ENCODE data around the gene ZDHHC14.
"Not testable (repeated sequence)": the region's sequence is repeated elsewhere in the genome, so short reads cannot be mapped to it uniquely, and the experiment has no call there.

The ZDHHC14 gene

GRCh38 chr6:157579467-157580031 is 198.6 kb downstream of the ZDHHC14 start:
- no peak for DNase-seq

DNA sequence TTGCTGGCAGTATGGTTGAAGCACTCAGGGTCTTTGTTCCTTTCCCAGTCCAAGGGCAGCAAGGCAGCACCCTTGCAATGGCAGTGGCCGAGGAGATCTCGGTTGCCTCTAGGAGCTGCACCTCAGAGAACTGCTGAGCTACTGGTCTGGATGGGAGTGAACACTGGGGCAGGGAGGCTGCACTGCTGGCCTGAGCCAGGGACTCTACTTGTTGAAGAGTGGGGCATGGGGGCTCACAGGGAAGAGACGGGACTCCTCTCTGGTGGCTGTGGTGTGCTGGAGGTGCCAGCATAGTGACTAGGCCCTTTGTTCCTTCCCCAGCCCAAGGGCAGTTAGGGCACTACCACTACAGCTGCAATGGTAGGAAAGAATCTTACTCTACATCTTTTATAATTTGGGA is 203.0 kb downstream of the ZDHHC14 start:
- no peak for DNase-seq

DNA sequence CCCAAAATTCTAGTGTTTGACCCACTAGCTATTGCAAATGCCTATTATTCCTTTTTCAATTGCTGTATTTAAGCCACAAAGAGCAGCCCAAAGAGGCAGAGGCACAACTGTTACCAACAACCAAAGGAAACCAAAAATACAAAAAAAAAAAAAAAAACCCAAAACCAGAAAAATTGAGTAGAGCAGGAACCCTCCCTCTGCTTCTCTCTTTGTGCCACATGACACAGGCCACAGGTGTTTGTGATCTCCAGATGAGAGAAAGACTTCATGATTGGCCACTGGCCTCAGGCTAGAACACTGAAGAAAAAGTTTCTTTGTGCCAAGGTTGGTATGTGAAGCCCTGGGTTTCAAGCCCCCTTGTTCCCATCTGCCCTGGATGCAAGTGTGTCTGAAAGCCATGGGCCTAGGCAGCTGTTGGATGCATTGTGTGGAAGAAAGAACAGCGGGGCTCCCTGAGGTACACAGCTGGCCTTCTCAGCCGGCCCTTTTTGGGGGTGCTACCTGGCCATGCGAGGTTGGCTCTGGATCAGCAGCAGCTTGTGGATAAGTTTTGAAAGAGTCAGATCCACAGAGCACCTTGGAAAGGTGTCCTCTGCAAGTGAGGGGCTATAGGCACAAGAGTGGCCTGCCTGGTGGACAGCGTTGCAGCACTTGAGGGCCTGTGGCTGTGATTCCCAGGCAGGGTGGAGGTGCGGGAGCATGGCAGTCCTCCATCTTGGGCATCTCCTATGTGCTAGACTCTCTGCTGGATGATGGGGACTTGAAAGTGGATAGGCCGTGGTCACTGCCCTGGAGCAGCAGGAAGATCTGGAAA is 204.5 kb downstream of the ZDHHC14 start:
- DNase-seq, result no peak

- DNase-seq, result no peak
Observed at GRCh38 chr6:157586088-157586414, 205.1 kb downstream of the ZDHHC14 start.

GRCh38 chr6:157586476-157587126 is 205.6 kb downstream of the ZDHHC14 start:
- no peak for DNase-seq

DNA sequence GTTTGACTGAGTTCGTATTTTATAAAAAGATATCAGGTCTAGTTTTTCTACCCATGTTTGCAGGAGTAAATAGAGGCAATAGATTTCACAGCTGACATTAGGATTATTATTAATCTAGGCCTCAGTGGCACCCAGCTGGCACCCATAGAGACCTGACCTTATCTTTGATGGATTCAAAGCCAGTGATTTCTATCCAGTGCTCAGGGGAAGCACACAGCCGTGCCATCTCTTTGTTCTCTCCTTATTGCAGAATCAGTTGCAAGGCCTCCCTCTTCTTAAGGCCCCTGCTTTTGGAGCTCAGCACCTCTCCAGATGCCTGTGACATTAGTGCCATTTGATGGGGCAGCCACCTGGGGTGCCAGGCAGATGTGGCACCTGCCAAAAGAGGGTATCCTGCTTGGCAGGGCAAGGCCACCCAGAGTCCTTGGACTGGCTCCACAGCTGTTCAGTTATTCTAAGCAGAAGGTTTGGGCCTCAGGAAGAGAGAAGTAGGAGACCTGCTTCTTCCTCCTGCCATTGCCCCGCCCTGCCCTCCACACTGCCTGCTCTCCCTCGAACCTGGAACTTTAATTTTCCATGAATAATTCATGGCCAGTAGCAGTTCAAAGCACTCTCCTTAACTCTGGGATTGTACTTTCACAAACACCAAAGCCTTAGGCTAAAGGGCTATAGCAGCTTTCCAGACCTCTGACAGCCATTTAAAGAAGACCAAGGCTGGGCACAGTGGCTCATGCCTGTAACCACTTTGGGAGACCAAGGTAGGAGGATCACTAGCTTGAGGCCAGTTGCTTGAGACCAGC is 206.3 kb downstream of the ZDHHC14 start:
- DNase-seq, result no peak

DNA sequence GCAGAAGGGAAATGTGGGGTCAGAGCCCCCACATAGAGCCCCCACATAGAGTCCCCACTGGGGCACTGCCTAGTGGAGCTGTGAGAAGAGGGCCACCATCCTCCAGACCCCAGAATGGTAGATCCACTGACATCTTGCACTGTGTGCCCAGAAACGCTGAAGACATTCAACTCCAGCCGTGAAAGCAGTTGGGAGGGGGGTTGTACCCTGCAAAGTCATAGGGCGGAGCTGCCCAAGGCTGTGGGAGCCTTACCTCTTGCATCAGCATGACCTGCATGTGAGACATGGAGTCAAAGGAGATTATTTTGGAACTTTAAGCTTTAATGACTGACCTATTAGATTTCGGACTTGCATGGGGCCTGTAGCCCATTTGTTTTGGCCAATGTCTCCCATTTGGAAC is 209.7 kb downstream of the ZDHHC14 start:
- not testable (repeated sequence) for DNase-seq

- no peak for DNase-seq
Observed at GRCh38 chr6:157592541-157592940, 211.6 kb downstream of the ZDHHC14 start.

- DNase-seq, result no peak
Observed at GRCh38 chr6:157592980-157593379, 212.0 kb downstream of the ZDHHC14 start.

- no peak for DNase-seq
Observed at GRCh38 chr6:157593596-157593995, 212.6 kb downstream of the ZDHHC14 start.

- no peak for DNase-seq
Observed at GRCh38 chr6:157594292-157594691, 213.3 kb downstream of the ZDHHC14 start.

DNA sequence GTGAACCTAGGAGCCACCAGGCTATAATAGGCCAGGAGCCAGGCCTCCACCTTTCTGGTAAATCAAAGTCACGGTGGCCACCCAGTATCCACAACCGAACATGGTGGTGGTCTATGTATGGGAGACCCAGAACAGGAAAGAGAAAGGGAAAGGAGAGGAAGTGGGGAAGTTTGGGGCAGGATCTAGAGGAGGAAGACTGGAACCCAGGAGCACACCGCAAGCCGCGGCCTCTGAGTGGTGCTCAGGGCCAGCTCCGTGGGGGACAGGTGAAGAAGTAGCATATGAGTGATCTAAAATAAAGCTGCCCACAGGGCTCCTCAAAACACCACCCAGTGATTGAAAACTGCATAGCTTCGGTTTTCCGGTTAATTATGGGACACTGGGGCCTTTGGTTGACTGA is 214.8 kb downstream of the ZDHHC14 start:
- DNase-seq, result no peak

DNA sequence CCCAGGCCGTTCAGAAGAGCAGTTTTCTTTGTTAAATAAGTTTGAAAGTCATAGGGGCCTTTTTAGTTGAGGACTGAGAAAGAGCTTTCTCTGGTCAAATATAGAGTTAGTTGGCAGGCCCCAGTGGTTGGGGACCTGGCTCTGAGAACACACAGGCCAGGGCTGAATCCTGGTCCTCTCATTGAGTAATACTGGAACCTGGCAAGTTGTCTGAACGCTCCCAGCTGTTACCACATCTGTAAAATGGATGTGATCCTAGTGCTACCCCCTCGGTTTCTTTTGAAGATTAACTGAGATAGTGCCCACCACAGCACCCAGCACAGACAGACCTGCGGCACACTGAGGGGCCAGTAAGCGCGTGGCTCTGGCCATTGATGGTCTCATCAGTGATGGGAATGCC is 215.5 kb downstream of the ZDHHC14 start:
- DNase-seq, result no peak

GRCh38 chr6:157596886-157597285 is 215.9 kb downstream of the ZDHHC14 start:
- no peak for DNase-seq

DNA sequence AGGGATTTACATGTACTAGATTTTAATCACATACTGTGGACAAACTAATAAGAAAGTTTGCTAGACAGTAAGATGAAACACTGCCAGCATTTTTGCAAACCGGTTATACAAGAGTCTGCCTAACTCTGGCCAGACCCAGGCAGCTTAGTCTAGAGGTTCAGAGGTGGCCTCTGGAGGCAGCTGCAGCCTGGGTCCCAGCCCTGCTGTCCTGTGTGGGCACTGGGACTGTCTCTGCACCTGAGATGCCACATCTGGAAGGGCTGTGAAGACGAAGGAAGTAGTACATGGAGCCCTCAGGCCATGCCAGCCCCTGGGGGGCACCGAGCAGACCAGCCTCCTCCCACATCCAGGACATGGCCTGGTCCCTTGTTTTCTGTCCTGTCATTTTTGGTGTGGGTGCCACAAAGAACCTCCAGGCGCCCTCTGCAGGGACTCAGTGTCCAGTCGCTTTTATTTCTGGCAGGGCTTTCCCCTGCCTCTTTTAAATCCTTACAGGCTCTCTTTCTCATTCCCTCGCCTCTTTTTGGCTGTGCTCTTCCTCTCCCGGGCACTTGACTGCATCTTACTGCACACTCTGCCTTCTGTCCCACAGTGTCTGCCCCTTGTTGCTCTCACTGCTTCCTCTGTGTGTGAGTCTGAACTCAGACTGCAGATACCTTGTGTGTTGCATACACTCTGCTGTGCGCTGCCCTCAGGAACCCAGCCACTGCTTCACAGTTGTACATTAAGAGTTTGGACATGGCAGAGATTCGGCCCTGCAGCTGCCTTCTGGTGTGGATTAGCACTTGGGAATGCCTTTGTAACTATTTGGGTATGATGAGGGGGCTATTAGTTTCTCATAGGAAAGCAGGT is 216.7 kb downstream of the ZDHHC14 start:
- peak; percentile 50 for DNase-seq

- no peak for DNase-seq
Observed at GRCh38 chr6:157599191-157599590, 218.2 kb downstream of the ZDHHC14 start.

- DNase-seq, result no peak
Observed at GRCh38 chr6:157600807-157601206, 219.8 kb downstream of the ZDHHC14 start.

- DNase-seq, result no peak
Observed at GRCh38 chr6:157602521-157603295, 221.7 kb downstream of the ZDHHC14 start.

- no peak for DNase-seq
Observed at GRCh38 chr6:157603314-157603940, 222.4 kb downstream of the ZDHHC14 start.

GRCh38 chr6:157603971-157604370 is 223.0 kb downstream of the ZDHHC14 start:
- DNase-seq, result no peak

GRCh38 chr6:157604816-157605215 is 223.8 kb downstream of the ZDHHC14 start:
- no peak for DNase-seq
